Esophagus squamous epithelium (tissue), 5 donors: ENCODE measurements around the gene AMPD1. TPM values are rescaled to one million over a fixed set of nuclear protein-coding genes. Genes with fewer than 3 reads are reported as not detected.

ENCODE experiments used
- DNase-seq: peaks from one replicate; lab custom pipeline; 2025; lab: John Stamatoyannopoulos, UW
- H3K27ac ChIP-seq, 4 donors: fragments of 200-600 bp; sonication (generic); one replicate each; pipeline ENCODE4 v1.5.1; 2016 to 2019; ENCODE audit warnings: mild to moderate bottlenecking in 1 of 4
- H3K27me3 ChIP-seq, 4 donors: fragments of 200-600 bp; sonication (generic); 1 replicate in 3 of 4; 2 replicates in 1 of 4; pipeline versions ENCODE4 v1.5.1 to v1.6.0; 2017 to 2021; ENCODE audit warnings: antibody characterized with exemption in 1 of 4
- H3K36me3 ChIP-seq, 3 donors: fragments of 200-600 bp; sonication (generic); one replicate each; pipeline ENCODE4 v1.5.1; 2016 to 2019
- H3K4me1 ChIP-seq, 3 donors: fragments of 200-600 bp; sonication (generic); one replicate each; pipeline ENCODE4 v1.5.1; 2017 to 2019
- H3K4me3 ChIP-seq, 4 donors: fragments of 200-600 bp; sonication (generic); 1 replicate in 3 of 4; 2 replicates in 1 of 4; pipeline ENCODE4 v1.5.1; 2016 to 2019; ENCODE audit warnings: mild to moderate bottlenecking in 2 of 4, moderate library complexity in 1 of 4
- H3K9me3 ChIP-seq, 3 donors: fragments of 200-600 bp; sonication (generic); one replicate each; pipeline ENCODE4 v1.5.1; 2016 to 2019
- POLR2A ChIP-seq, 4 donors: fragments of 450-650 bp; IDR thresholded peaks; one replicate each; pipeline ENCODE4 v1.6.1; 2017; ENCODE audit warnings: antibody characterized with exemption in 4 of 4, mild to moderate bottlenecking in 4 of 4, moderate library complexity in 3 of 4
- WGBS, 2 donors: methylation state at CpG; one replicate each; pipeline ENCODE4 v1.1.5; 2018; 5-methylcytosine and 5-hydroxymethylcytosine counted together
- intact Hi-C: fragments of 100-400 bp; cut with DNase I; formaldehyde crosslinking; loops from one replicate; pipeline ENCODE4 v1.15.0; 2022
- total RNA-seq, 4 donors: library from RNA; depleted of rRNA; stranded (reverse); fragments of >200 nt; gene quantifications; one replicate each; pipeline ENCODE4 v1.1.0, GENCODE V29; 2016
- TF ChIP-seq, protein P1 (sequence below), 6 experiments: fragments of 450-650 bp in 4 of 6; fragments of 200-600 bp in 2 of 6; sonication (generic) in 2 of 6; IDR thresholded peaks; one replicate each; pipeline ENCODE4 v1.5.1; 2016 to 2019; ENCODE audit warnings: antibody characterized with exemption in 6 of 6, mild to moderate bottlenecking in 4 of 6, moderate library complexity in 4 of 6
- donor health status: DM: yes; HTN: yes; CAD: no.

AMPD1 gene
- total RNA-seq, 4 donors from 2014 or later, result 0.32 to 0.57 TPM; not detected in 2

DNA sequence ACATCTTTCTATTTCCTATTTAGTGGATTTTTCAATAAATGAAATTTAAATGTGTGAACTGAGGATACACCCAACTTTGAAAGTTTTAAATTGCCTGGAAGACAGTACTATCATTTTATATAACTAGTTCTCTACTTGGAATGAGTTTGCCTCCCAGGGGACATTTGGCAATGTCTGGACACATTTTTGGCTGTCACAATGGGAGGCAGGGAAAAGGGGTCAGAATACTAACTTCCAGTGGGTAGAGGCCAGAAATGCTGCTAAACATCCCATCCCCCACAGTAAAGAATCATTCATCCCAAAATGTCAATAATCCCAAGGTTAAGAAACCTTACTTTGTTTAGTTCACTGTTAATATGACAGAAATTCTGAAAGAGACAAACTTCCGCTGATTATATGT lies 34.4 kb upstream of the AMPD1 start:
- Histone ChIP-seq H3K4me3 (no peak overlapping the region), H3K27me3 (no peaks in the 10 kb centered on the region), H3K36me3 (peaks cover 16 to 100% (median 41%) of the 10 kb centered on the region in 3 donors), H3K9me3 (no peaks in the 10 kb centered on the region), H3K4me1 (peaks cover 0 to 6% (median 0%) of the 10 kb centered on the region in 3 donors), H3K27ac (no peak overlapping the region)
- no peak for DNase-seq
- intact Hi-C loops, result no loop called here
- TF ChIP-seq, protein P1, sequence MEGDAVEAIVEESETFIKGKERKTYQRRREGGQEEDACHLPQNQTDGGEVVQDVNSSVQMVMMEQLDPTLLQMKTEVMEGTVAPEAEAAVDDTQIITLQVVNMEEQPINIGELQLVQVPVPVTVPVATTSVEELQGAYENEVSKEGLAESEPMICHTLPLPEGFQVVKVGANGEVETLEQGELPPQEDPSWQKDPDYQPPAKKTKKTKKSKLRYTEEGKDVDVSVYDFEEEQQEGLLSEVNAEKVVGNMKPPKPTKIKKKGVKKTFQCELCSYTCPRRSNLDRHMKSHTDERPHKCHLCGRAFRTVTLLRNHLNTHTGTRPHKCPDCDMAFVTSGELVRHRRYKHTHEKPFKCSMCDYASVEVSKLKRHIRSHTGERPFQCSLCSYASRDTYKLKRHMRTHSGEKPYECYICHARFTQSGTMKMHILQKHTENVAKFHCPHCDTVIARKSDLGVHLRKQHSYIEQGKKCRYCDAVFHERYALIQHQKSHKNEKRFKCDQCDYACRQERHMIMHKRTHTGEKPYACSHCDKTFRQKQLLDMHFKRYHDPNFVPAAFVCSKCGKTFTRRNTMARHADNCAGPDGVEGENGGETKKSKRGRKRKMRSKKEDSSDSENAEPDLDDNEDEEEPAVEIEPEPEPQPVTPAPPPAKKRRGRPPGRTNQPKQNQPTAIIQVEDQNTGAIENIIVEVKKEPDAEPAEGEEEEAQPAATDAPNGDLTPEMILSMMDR (IDR thresholded peaks at IDR 0.05), result no peak
- no peak for TF ChIP-seq POLR2A (IDR thresholded peaks at IDR 0.05)
- WGBS, 2 donors, result 81 to 100% methylated on average over 1 of the region's 1 CpG

DNA sequence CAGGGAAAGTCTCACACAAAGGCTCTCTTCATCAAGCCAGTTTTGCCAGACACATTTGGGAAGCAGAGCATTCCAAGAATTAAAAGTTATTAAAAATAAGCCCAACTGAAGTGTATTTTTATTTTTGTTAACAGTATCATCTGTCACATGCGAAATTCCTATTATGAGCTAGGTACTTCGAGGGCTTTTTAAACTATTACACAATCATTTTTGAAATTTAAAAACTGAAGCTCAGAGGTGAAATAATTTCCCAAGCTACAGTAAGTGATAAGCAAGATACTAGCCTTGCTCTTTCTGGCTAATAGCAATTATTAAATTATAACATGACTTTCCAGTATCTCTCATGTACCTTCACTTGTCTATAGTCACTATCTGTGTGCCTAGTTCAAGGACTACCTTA lies 33.2 kb upstream of the AMPD1 start:
- Histone ChIP-seq H3K4me1 (peaks cover 0 to 6% (median 0%) of the 10 kb centered on the region in 3 donors), H3K27me3 (no peaks in the 10 kb centered on the region), H3K27ac (no peak overlapping the region), H3K36me3 (peaks cover 16 to 100% (median 41%) of the 10 kb centered on the region in 3 donors), H3K4me3 (no peak overlapping the region), H3K9me3 (no peaks in the 10 kb centered on the region)
- TF ChIP-seq POLR2A (IDR thresholded peaks at IDR 0.05), result no peak
- 84 to 96% methylated on average over 2 of the region's 2 CpGs for WGBS, 2 donors
- DNase-seq, result no peak
- intact Hi-C loops, result no loop called here

DNA sequence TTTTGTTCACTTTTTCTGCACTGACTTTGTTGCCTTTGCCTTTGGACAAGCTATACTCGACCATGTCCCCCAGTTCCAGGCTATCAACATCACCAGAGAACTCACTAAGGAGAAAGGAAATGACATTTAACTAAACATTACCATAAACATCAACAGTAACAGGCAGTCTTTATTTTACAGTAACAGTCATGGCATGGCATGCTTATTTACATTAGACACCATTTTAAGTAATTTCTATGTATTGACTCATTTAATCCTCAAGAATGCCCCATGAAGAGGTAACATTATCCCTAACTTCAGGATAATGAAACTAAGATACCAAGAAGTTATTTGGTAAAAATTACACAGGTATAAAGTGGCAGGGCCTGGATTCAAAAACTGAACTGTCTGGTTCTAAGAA lies 29.9 kb upstream of the AMPD1 start:
- intact Hi-C loops, result no loop called here
- H3K4me3 ChIP-seq, result no peak overlapping the region
- H3K9me3 ChIP-seq, result no peaks in the 10 kb centered on the region
- no peaks in the 10 kb centered on the region for H3K27me3 ChIP-seq
- peaks cover 19 to 100% (median 44%) of the 10 kb centered on the region in 3 donors for H3K36me3 ChIP-seq
- no peak for DNase-seq
- 73 to 100% methylated on average over 1 of the region's 1 CpG for whole genome bisulfite sequencing, 2 donors
- H3K27ac ChIP-seq, result no peak overlapping the region
- H3K4me1 ChIP-seq, result peaks cover 0 to 8% (median 0%) of the 10 kb centered on the region in 3 donors
- TF ChIP-seq POLR2A (IDR thresholded peaks at IDR 0.05), result no peak
- TF ChIP-seq, protein P1 (IDR thresholded peaks at IDR 0.05), result no peak

DNA sequence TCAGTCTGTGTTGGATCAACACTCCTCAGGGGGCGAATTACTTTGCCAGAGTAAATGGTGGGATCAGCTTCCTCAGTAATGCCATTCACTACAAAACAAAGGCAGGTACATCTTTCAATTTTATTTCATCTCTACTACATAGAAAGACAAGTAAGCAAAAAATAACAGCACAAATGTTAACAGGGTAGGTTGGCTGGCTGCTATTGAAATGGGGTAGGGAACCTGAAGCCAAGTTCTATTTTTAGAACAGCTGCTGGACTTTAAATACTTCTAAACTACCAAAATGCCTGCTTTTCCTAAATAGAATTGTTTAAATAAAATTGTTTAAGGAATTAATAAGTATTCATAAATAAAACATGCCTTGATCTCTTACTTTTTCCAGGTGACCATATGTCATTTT lies 28.6 kb upstream of the AMPD1 start:
- Histone ChIP-seq H3K4me3 (no peak overlapping the region), H3K4me1 (peaks cover 0 to 10% (median 0%) of the 10 kb centered on the region in 3 donors), H3K36me3 (peaks cover 19 to 100% (median 45%) of the 10 kb centered on the region in 3 donors), H3K27ac (no peak overlapping the region), H3K9me3 (no peaks in the 10 kb centered on the region), H3K27me3 (no peaks in the 10 kb centered on the region)
- intact Hi-C loops, result no loop called here
- no peak for DNase-seq
- WGBS, 2 donors, result 93 to 100% methylated on average over 1 of the region's 1 CpG
- TF ChIP-seq, protein P1 (IDR thresholded peaks at IDR 0.05), result no peak
- TF ChIP-seq POLR2A (IDR thresholded peaks at IDR 0.05), result no peak

DNA sequence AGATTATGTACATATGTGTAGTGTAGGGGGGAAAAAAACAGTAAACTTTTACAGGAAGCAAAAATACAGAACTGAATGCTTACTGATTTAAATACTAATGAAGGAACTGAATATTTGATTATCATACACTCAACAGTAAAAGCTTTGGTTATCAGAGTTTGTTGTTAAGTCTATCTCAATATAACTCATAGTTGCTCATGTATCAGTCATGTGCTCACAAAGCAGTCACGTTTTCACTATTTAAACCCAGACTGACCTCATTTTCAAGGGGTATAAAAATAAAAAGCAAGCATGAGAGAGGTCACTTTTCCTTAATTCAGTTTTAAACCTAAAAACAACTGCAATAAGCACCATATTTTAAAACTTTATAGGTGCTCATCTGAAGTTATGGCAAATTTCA lies 28.1 kb upstream of the AMPD1 start:
- 0 to 46% methylated on average over 1 of the region's 1 CpG for WGBS, 2 donors
- DNase-seq, result no peak
- Histone ChIP-seq H3K36me3 (peaks cover 21 to 100% (median 48%) of the 10 kb centered on the region in 3 donors), H3K27ac (no peak overlapping the region), H3K4me1 (peaks cover 0 to 14% (median 0%) of the 10 kb centered on the region in 3 donors), H3K9me3 (no peaks in the 10 kb centered on the region), H3K4me3 (no peak overlapping the region), H3K27me3 (no peaks in the 10 kb centered on the region)
- intact Hi-C loops, result no loop called here
- TF ChIP-seq POLR2A (IDR thresholded peaks at IDR 0.05), result no peak
- TF ChIP-seq, protein P1 (IDR thresholded peaks at IDR 0.05), result no peak
